HT1080 (cell line): ENCODE results near the gene MYH6. TPM values are rescaled to one million over a fixed set of nuclear protein-coding genes. Genes with fewer than 3 reads are reported as not detected.

Source experiments
- DNase-seq: peaks from one replicate; pipeline ENCODE4 v3.0.0-alpha.2; 2015; ENCODE audit warnings: low read depth
- small RNA-seq: library from RNA; depleted of rRNA; stranded (forward); fragments of <200 nt; gene quantifications from one replicate; pipeline ENCODE3, GENCODE V24; 2014
- total RNA-seq: library from RNA; depleted of rRNA; stranded (reverse); fragments of >200 nt; shearing (Covaris generic); gene quantifications from 2 replicates; pipeline ENCODE4 v1.2.3, GENCODE V29; 2014; rRNA removed

Gene MYH6
- total RNA-seq, 1 experiment from 2014 or later = not detected

GRCh38 chr14:23339506-23340268 lies 68.4 kb downstream of the MYH6 start:
- DNase-seq = no peak

GRCh38 chr14:23335623-23336022 lies 72.5 kb downstream of the MYH6 start:
- no peak for DNase-seq

Small RNA genes within 50 kb of the gene (small RNA-seq; reads per million reads assigned to genes)
- gene MIR208A = not detected
- gene MIR208B = not detected

Other genes starting within 250 kb of the MYH6 start
- gene SLC7A8, start 224.6 kb downstream of the MYH6 start, total RNA-seq = 0.06 and 0.50 TPM in 2 replicates
- gene RNF212B, start 170.3 kb downstream of the MYH6 start, total RNA-seq = not detected in 2 replicates
- gene HOMEZ, start 122.1 kb downstream of the MYH6 start, total RNA-seq = 2.3 and 3.3 TPM in 2 replicates
- 3.2 and 4.0 TPM in 2 replicates for gene PPP1R3E, start 105.4 kb downstream of the MYH6 start, total RNA-seq
- gene BCL2L2, start 101.4 kb downstream of the MYH6 start, total RNA-seq = 14.0 and 16.5 TPM in 2 replicates
- gene PABPN1, start 86.8 kb downstream of the MYH6 start, total RNA-seq = 129 and 147 TPM in 2 replicates
- gene SLC22A17, start 55.4 kb downstream of the MYH6 start, total RNA-seq = 1.2 and 5.5 TPM in 2 replicates
- not detected in 2 replicates for gene EFS, start 43.1 kb downstream of the MYH6 start, total RNA-seq
- gene IL25, start 35.5 kb downstream of the MYH6 start, total RNA-seq = not detected in 2 replicates
- gene CMTM5, start 31.2 kb downstream of the MYH6 start, total RNA-seq = 0.10 TPM in 1 of 2 replicates, not detected in the other
- not detected in 2 replicates for gene MYH7, start 27.4 kb upstream of the MYH6 start, total RNA-seq
- 75.0 and 78.0 TPM in 2 replicates for gene NGDN, start 61.4 kb upstream of the MYH6 start, total RNA-seq
- 0.63 and 1.2 TPM in 2 replicates for gene ZFHX2, start 143.5 kb upstream of the MYH6 start, total RNA-seq
- 19.5 and 25.8 TPM in 2 replicates for gene THTPA, start 148.0 kb upstream of the MYH6 start, total RNA-seq
- 26.5 and 31.5 TPM in 2 replicates for gene AP1G2, start 159.5 kb upstream of the MYH6 start, total RNA-seq
- 32.5 and 36.3 TPM in 2 replicates for gene JPH4, start 170.5 kb upstream of the MYH6 start, total RNA-seq
- 5,417 and 5,493 TPM in 2 replicates for gene DHRS2, start 228.1 kb upstream of the MYH6 start, total RNA-seq